K562 (cell line): Measurements from ENCODE around the gene PCBD2. TPM values are rescaled to one million over a fixed set of nuclear protein-coding genes. Genes with fewer than 3 reads are reported as not detected.

Source experiments
- ATAC-seq: fragments of 200-7000 bp; cut with Tn5 transposase; 3 replicates; pipeline ENCODE4 v1.9.1; 2020; ENCODE audit warnings: moderate library complexity
- BruUV-seq: library from RNA; stranded (reverse); fragments of 400-500 nt; replicated peaks from 2 replicates; lab custom pipeline; 2021; lab: Mats Ljungman, UMichigan
- CTCF ChIA-PET: fragments of 300-600 bp; formaldehyde crosslinking; extraction: SDS; loops from one replicate; lab custom pipeline; 2021; ENCODE audit warnings: low intra/inter-chr PET ratio; lab: Yijun Ruan, JAX
- POLR2A ChIA-PET: fragments of 300-600, 350-650 bp; sonication (Branson Sonifier 250); formaldehyde crosslinking; extraction: SDS; loops from one replicate; lab custom pipeline; 2021; ENCODE audit warnings: antibody characterized with exemption, inconsistent platforms; lab: Yijun Ruan, JAX
- DNase-seq, 4 experiments: peaks; one replicate each; pipeline versions ENCODE4 v3.0.0 to v3.0.0-alpha.2; 2011 to 2018; ENCODE audit warnings: low spot score in 3 of 4, mixed read lengths in 3 of 4; ENCODE audit errors: extremely low read depth in 1 of 4
- FAIRE-seq: peaks from 2 replicates; lab custom pipeline; 2011; peaks lifted over from hg19 to GRCh38; lab: Jason Lieb, UNC
- H2AFZ ChIP-seq: 2 replicates; pipeline ENCODE4 v1.6.0; 2011; ENCODE audit warnings: low read depth, low read length, control low read depth, inconsistent platforms
- H3K27ac ChIP-seq: fragments of 200-600 bp; 3 replicates; pipeline ENCODE4 v1.8.0; 2011; ENCODE audit warnings: low read depth, mild to moderate bottlenecking, control low read depth, inconsistent platforms, low read length, moderate library complexity, mixed read lengths; ENCODE audit errors: extremely low read depth
- H3K27me3 ChIP-seq, 2 experiments: fragments of 300-600 bp in 1 of 2; 2 replicates in 1 of 2; 3 replicates in 1 of 2; pipeline versions ENCODE4 v1.6.0 to v1.8.0; 2011; ENCODE audit warnings: inconsistent platforms in 2 of 2, low read length in 2 of 2, mild to moderate bottlenecking in 1 of 2, mixed read lengths in 1 of 2, moderate library complexity in 1 of 2; ENCODE audit not compliant: control insufficient read depth in 2 of 2, insufficient read depth in 2 of 2
- H3K36me3 ChIP-seq: fragments of 300-600 bp; 3 replicates; pipeline ENCODE4 v1.8.0; 2011; ENCODE audit warnings: mild to moderate bottlenecking, low read length, inconsistent platforms; ENCODE audit not compliant: control insufficient read depth, insufficient read depth
- H3K4me1 ChIP-seq, 2 experiments: fragments of 200-600 bp in 1 of 2; replicated peaks in 1 of 2; 2 replicates in 1 of 2; 3 replicates in 1 of 2; pipeline versions ENCODE4 v1.5.1 to v1.8.0; 2011; ENCODE audit warnings: inconsistent platforms in 2 of 2, low read length in 2 of 2, mild to moderate bottlenecking in 1 of 2, mixed read lengths in 1 of 2, moderate library complexity in 1 of 2; ENCODE audit not compliant: control insufficient read depth in 2 of 2, insufficient read depth in 2 of 2
- H3K4me2 ChIP-seq: 2 replicates; pipeline ENCODE4 v1.6.1; 2011; ENCODE audit warnings: low read length, control low read depth, inconsistent platforms, mixed read lengths; ENCODE audit not compliant: insufficient read depth
- H3K4me3 ChIP-seq: fragments of 200-600 bp; sonication (generic), shearing (Covaris generic); 2 replicates; pipeline ENCODE4 v1.5.1; 2016; ENCODE audit warnings: control low read depth, inconsistent platforms
- H3K79me2 ChIP-seq: fragments of 200-600 bp; 3 replicates; pipeline ENCODE4 v1.8.0; 2011; ENCODE audit warnings: low read length, inconsistent platforms; ENCODE audit not compliant: control insufficient read depth, insufficient read depth
- H3K9ac ChIP-seq, 2 experiments: 2 replicates each; pipeline versions ENCODE4 v1.6.0 to v1.6.1; 2011; ENCODE audit warnings: low read depth in 2 of 2, low read length in 2 of 2, control low read depth in 1 of 2, inconsistent platforms in 1 of 2, mild to moderate bottlenecking in 1 of 2, mixed read lengths in 1 of 2; ENCODE audit not compliant: insufficient read depth in 1 of 2
- H3K9me1 ChIP-seq: one replicate; pipeline ENCODE4 v1.6.0; 2011; ENCODE audit warnings: inconsistent platforms, mild to moderate bottlenecking, low read length, moderate library complexity; ENCODE audit not compliant: control insufficient read depth, insufficient read depth
- H3K9me3 ChIP-seq: replicated peaks from 2 replicates; pipeline ENCODE4 v1.5.1; 2011; ENCODE audit warnings: low read depth, low read length, inconsistent platforms; ENCODE audit not compliant: control insufficient read depth, insufficient read depth
- H4K20me1 ChIP-seq: replicated peaks from 2 replicates; pipeline ENCODE4 v1.6.1; 2011; ENCODE audit warnings: low read length, inconsistent platforms, mixed read lengths; ENCODE audit not compliant: control insufficient read depth, insufficient read depth
- GABPB1 ChIP-seq: sonication (generic); formaldehyde crosslinking; IDR thresholded peaks from 2 replicates; pipeline ENCODE4 v1.8.0; 2022; ENCODE audit warnings: mild to moderate bottlenecking, missing genetic modification reagents
- KDM2B ChIP-seq: fragments of 250-450 bp; sonication (Bioruptor Pico); IDR thresholded peaks from 2 replicates; pipeline ENCODE4 v1.8.0; 2021; ENCODE audit warnings: mild to moderate bottlenecking, moderate library complexity
- L3MBTL2 ChIP-seq: fragments of 450-650 bp; IDR thresholded peaks from 2 replicates; pipeline ENCODE4 v1.6.1; 2016; ENCODE audit warnings: mild to moderate bottlenecking, moderate library complexity
- PRMT5 ChIP-seq: sonication (generic); formaldehyde crosslinking; IDR thresholded peaks from 2 replicates; pipeline ENCODE4 v1.5.0; 2020; ENCODE audit warnings: missing genetic modification reagents
- RAD21 ChIP-seq, 2 experiments: fragments of 250-450 bp in 1 of 2; fragments of 450-650 bp in 1 of 2; sonication (Bioruptor Pico) in 1 of 2; formaldehyde crosslinking in 1 of 2; IDR thresholded peaks in 1 of 2; conservative IDR thresholded peaks in 1 of 2; 2 replicates each; pipeline versions ENCODE4 v1.4.0 to v1.8.0; 2020 to 2022; ENCODE audit warnings: mild to moderate bottlenecking in 2 of 2, moderate library complexity in 1 of 2
- RNF219 ChIP-seq: fragments of 250-450 bp; sonication (Bioruptor Pico); IDR thresholded peaks from 2 replicates; pipeline ENCODE4 v1.5.0; 2022; ENCODE audit warnings: mild to moderate bottlenecking
- SPI1 ChIP-seq: IDR thresholded peaks from 2 replicates; pipeline ENCODE4 v1.6.1; 2011; ENCODE audit warnings: low read depth, low read length, control low read depth, borderline replicate concordance
- STAT6 ChIP-seq: sonication (generic); formaldehyde crosslinking; IDR thresholded peaks from 2 replicates; pipeline ENCODE4 v1.8.1; 2023; ENCODE audit warnings: mild to moderate bottlenecking, missing genetic modification reagents
- ZNF124 ChIP-seq: sonication (generic); formaldehyde crosslinking; IDR thresholded peaks from 2 replicates; pipeline ENCODE4 v1.8.1; 2022; ENCODE audit warnings: missing genetic modification reagents
- ZNF134 ChIP-seq: fragments of 250-450 bp; sonication (Bioruptor Pico); conservative IDR thresholded peaks from 2 replicates; pipeline ENCODE4 v1.4.0; 2020
- ZNF384 ChIP-seq: IDR thresholded peaks from 2 replicates; pipeline ENCODE4 v1.6.1; 2012; ENCODE audit warnings: low read depth, low read length, improper control_type of control experiment
- ZNF507 ChIP-seq: conservative IDR thresholded peaks from 2 replicates; pipeline ENCODE4 v1.6.1; 2017; ENCODE audit warnings: missing genetic modification characterization, missing compliant biosample characterization
- ZNF668 ChIP-seq: fragments of 250-450 bp; sonication (Bioruptor Pico); IDR thresholded peaks from 2 replicates; pipeline ENCODE4 v1.8.0; 2022; ENCODE audit warnings: mild to moderate bottlenecking, inconsistent platforms
- WGBS: fragments of 100-300 bp; shearing (Covaris generic); methylation state at CpG from one replicate; pipeline ENCODE4 v1.1.6; 2016; ENCODE audit warnings: low coverage, mixed read lengths; ENCODE audit not compliant: insufficient coverage; ENCODE audit errors: missing lambda C conversion rate; 5-methylcytosine and 5-hydroxymethylcytosine counted together
- in situ Hi-C: fragments of 300-500 bp; cut with MboI; formaldehyde crosslinking; loops from 4 replicates; pipeline ENCODE4 v1.15.0; 2018; ENCODE audit warnings: inconsistent platforms, mixed read lengths
- intact Hi-C: fragments of 100-400 bp; cut with micrococcal nuclease; formaldehyde crosslinking; loops from 2 replicates; pipeline ENCODE4 v1.14.2; 2022
- polyA plus RNA-seq, 8 experiments: library from polyadenylated mRNA; depleted of rRNA in 4 of 8; stranded (reverse) in 5 of 8; unstranded in 3 of 8; fragments of >200 nt; fragmentation: Nextera tagmentation in 2 of 8; fragmentation: Illumina TruSeq in 1 of 8; extraction: Ambion mirVana in 2 of 8; extraction: Trizol in 1 of 8; gene quantifications; 2 replicates each; pipeline versions ENCODE4 v1.2.1 to v1.2.3, GENCODE V29; 2011 to 2014; ENCODE audit warnings: inconsistent platforms in 1 of 8, missing spikeins in 1 of 8
- total RNA-seq, 7 experiments: library from RNA; depleted of rRNA in 6 of 7; stranded (reverse); fragments of >200 nt in 6 of 7; fragmentation: Illumina TruSeq in 2 of 7; extraction: Trizol in 2 of 7; gene quantifications; 2 replicates each; pipeline versions ENCODE4 v1.2.1 to v1.2.3, GENCODE V29; 2011 to 2021; ENCODE audit warnings: low replicate concordance in 1 of 7

The PCBD2 gene
- total and polyA plus RNA-seq, 9 of the 15 experiments (the other 6 are each of a cell fraction or from before 2014, with no cell fraction given), result 5.2 to 13.8 (median 7.8) TPM

DNA sequence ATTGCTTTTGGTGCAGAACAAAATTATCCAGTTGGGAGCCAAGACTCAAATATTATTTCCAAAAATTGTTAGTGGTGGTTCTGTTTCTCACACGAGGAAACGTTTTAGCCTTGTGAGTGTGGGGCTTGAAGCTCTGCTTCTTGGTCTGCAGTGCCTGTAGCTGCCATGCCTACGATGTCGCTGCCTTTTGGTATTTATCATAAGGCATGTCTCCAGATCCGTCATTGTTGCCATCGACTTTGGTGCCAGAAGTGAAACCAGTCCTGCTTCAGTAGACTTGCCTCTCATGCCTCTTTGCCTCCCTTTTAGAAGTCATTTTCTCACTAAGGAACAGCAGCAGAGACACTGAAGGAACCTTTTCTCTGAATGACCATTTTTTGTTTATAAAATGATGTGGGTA is 33.1 kb downstream of the PCBD2 start:
- CTCF ChIA-PET, result no interaction called here
- Histone ChIP-seq H3K36me3 (peaks cover 27% of the 10 kb centered on the region; the same call in 2 of the 3 replicates), H2AFZ (no peak overlapping the region), H3K4me2 (no peak overlapping the region), H4K20me1 (no peaks in the 10 kb centered on the region), H3K27me3 (no peaks in the 10 kb centered on the region), H3K27ac (no peak overlapping the region), H3K9ac (no peak overlapping the region), H3K9me1 (no peaks in the 10 kb centered on the region), H3K4me3 (no peak overlapping the region), H3K9me3 (no peaks in the 10 kb centered on the region), H3K4me1 (no peaks in the 10 kb centered on the region), H3K79me2 (no peaks in the 10 kb centered on the region)
- FAIRE-seq (no peak), DNase-seq (no peak), ATAC-seq (no peak)
- BruUV-seq, result no TSS peak
- TF ChIP-seq RAD21 (CRISPR knock-in tag; conservative IDR thresholded peaks at IDR 0.05 in 1 of 2, IDR thresholded peaks at IDR 0.05 in 1 of 2), result no peak
- no peak for TF ChIP-seq SPI1
- no peak for TF ChIP-seq PRMT5 (CRISPR knock-in tag)
- TF ChIP-seq ZNF134 (CRISPR knock-in tag), result no peak
- no peak for TF ChIP-seq ZNF124 (CRISPR knock-in tag)
- no peak for TF ChIP-seq ZNF507
- no peak for TF ChIP-seq GABPB1 (CRISPR knock-in tag)
- in situ Hi-C loops (no loop called here), intact Hi-C loops (no loop called here)
- 72% methylated on average over 6 of the region's 6 CpGs for WGBS
- POLR2A ChIA-PET, result interaction anchor here (2.0 kb wide), 1 partner anchor 10 kb away, joined by 8 read pairs; no protein-coding TSS in a partner anchor

- BruUV-seq, result no TSS peak
- Histone ChIP-seq H3K27me3 (no peaks in the 10 kb centered on the region), H3K79me2 (no peaks in the 10 kb centered on the region), H3K9ac (no peak overlapping the region), H3K36me3 (peaks cover 19% of the 10 kb centered on the region; the same call in 2 of the 3 replicates), H4K20me1 (no peaks in the 10 kb centered on the region), H3K9me1 (no peaks in the 10 kb centered on the region), H3K4me3 (no peak overlapping the region), H3K9me3 (no peaks in the 10 kb centered on the region), H3K27ac (no peak overlapping the region), H2AFZ (no peak overlapping the region), H3K4me1 (no peaks in the 10 kb centered on the region), H3K4me2 (no peak overlapping the region)
- FAIRE-seq (no peak), ATAC-seq (no peak), DNase-seq (no peak)
- intact Hi-C loops (no loop called here), in situ Hi-C loops (no loop called here)
- CTCF ChIA-PET, result no interaction called here
- POLR2A ChIA-PET, result no interaction called here
- 94% methylated on average over 1 of the region's 1 CpG for WGBS
- TF ChIP-seq RNF219 (no peak), L3MBTL2 (no peak), ZNF384 (no peak), ZNF668 (no peak), STAT6 (CRISPR knock-in tag) (no peak), KDM2B (CRISPR knock-in tag) (no peak)
Observed at GRCh38 chr5:134939500-134939899, 34.6 kb downstream of the PCBD2 start.
